T-helper 17 cell (primary cell): ENCODE results near the gene STOML1. TPM values are rescaled to one million over a fixed set of nuclear protein-coding genes. Genes with fewer than 3 reads are reported as not detected.
"Not testable (repeated sequence)": the region's sequence is repeated elsewhere in the genome, so short reads cannot be mapped to it uniquely, and the experiment has no call there.

Experiments used
- ATAC-seq: fragments of 150-1000 bp; cut with Tn5 transposase; 2 replicates; pipeline ENCODE4 v1.10.0; 2021; ENCODE audit warnings: mild to moderate bottlenecking, moderate library complexity
- DNase-seq, 3 donors: peaks; one replicate each; pipeline versions ENCODE4 v3.0.0 to v3.0.0-alpha.2; 2020 to 2021
- H3K9me3 ChIP-seq: one replicate; pipeline ENCODE4 v1.7.0; 2013; ENCODE audit warnings: low read length, mild to moderate bottlenecking; ENCODE audit not compliant: control insufficient read depth, poor library complexity, severe bottlenecking
- H3K27ac Mint-ChIP-seq: one replicate; pipeline ENCODE4 v1.8.0; 2022; ENCODE audit warnings: mild to moderate bottlenecking, moderate library complexity, mixed read lengths
- H3K27me3 Mint-ChIP-seq: one replicate; pipeline ENCODE4 v1.8.0; 2022; ENCODE audit warnings: mixed read lengths
- H3K36me3 Mint-ChIP-seq: one replicate; pipeline ENCODE4 v1.8.0; 2022; ENCODE audit warnings: low read depth, mixed read lengths
- H3K4me1 Mint-ChIP-seq: one replicate; pipeline ENCODE4 v1.8.0; 2022; ENCODE audit warnings: mild to moderate bottlenecking, mixed read lengths
- H3K4me3 Mint-ChIP-seq: one replicate; pipeline ENCODE4 v1.8.0; 2022; ENCODE audit warnings: mild to moderate bottlenecking, moderate library complexity, mixed read lengths
- total RNA-seq, 4 donors: library from RNA in 2 of 4; stranded (reverse) in 2 of 4; gene quantifications; one replicate each; pipeline ENCODE4 v1.2.3 and lab custom pipeline; 2022 to 2026

The STOML1 gene
- total RNA-seq, 2 donors from 2014 or later: 3.7 to 5.6 TPM

DNA sequence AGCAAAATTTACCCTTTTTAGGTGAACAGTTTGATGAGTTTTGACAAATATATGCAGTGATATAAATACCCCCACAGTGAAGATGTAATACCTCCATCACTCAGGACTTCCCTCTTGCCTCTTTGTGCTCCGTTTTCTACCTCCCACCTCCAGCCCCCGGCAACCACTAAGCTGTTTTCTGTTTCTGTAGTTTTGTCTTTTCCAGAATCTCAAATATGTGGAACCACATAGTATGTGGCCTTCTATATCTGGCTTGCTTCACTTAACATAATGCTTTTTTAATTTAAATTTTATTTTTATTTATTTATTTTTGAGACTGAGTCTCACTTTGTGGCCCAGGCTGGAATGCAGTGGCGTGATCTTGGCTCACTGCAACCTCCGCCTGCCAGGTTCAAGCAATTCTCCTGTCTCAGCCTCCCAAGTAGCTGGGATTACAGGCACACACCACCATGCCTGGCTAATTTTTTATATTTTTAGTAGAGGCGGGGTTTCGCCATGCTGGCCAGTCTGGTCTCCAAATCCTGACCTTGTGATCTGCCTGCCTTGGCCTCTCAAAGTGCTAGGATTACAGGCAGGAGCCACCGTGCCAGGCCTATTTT lies 31.5 kb downstream of the STOML1 start:
- Mint-ChIP-seq H3K4me3 (peak overlapping the region; percentile 39), H3K4me1 (peaks cover 29% of the 10 kb centered on the region), H3K27ac (peak overlapping the region; percentile 79)
- not testable (repeated sequence) for ATAC-seq, DNase-seq, H3K9me3 ChIP-seq, H3K36me3 Mint-ChIP-seq, H3K27me3 Mint-ChIP-seq

DNA sequence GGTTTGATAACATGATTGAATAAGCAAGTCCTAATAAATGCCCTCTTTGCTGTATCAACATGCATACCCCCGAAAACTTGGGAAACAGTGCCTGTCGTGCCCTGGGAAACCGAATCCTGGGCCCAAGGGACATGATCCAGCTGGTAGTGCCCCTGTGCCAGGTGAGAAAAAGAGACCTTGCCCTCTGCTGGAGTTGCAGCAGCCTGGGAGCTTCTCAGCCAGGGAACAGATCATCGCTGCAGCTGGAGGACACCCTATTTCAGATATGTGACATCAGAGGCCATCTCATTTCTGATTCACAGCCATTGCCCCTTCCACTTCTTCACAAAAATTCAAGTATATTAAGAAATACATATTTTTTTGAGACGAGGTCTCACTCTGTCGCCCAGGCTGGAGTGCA lies 32.3 kb downstream of the STOML1 start:
- Mint-ChIP-seq H3K27ac (peak overlapping the region; percentile 79), H3K4me3 (no peak overlapping the region), H3K27me3 (no peaks in the 10 kb centered on the region), H3K36me3 (no peaks in the 10 kb centered on the region), H3K4me1 (peaks cover 22% of the 10 kb centered on the region)
- ATAC-seq (no peak), DNase-seq (no peak)
- H3K9me3 ChIP-seq: no peaks in the 10 kb centered on the region

DNA sequence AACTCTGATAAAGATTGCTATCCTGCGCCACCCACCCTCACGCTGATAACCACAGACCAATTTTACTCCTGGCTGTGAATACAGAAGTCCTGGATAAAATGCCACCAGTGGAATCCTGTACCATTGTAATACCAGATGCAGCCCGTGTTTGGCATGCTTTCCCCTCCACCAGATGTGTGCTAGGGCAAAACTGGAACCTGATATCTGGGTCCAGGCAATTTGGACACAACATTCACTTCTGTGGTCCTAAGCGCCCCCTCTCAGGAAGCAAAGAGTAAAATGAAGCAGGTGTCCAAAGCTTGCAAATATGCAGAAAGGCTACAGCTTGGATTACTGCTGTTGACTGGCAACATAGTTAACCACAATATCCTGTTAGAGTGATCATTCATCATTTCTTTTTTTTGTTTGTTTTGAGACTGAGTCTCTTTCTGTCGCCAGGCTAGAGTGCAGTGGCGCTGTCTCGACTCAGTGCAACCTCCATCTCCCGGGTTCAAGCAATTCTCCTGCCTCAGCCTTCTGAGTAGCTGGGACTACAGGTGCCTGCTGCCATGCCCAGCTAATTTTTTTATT lies 33.0 kb downstream of the STOML1 start:
- H3K9me3 ChIP-seq: no peaks in the 10 kb centered on the region
- Mint-ChIP-seq H3K27me3 (no peaks in the 10 kb centered on the region), H3K36me3 (no peaks in the 10 kb centered on the region), H3K4me1 (peaks cover 20% of the 10 kb centered on the region), H3K4me3 (no peak overlapping the region), H3K27ac (peak overlapping the region; percentile 79)
- DNase-seq: no peak
- peak; percentile 96 for ATAC-seq

DNA sequence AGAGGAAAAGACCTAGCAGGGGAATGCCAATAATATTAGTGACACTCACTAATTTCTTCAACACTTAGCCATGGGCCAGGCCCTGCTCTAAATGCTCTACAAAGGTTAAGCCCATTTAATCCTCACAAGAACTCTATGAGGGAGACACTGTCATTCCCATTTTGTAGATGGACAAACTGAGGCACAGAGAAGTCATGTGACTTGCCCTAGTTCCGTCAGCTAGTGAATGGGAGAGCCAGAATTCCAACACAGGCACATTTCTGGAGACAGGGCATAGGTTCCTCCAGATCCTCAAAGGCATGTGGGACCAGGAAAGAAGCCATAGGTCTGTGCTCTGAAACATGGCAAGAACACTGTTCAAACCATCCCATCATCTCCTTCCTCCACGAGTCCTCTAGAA lies 34.3 kb downstream of the STOML1 start:
- H3K4me1 Mint-ChIP-seq: peaks cover 20% of the 10 kb centered on the region
- peak overlapping the region; percentile 80 for H3K27ac Mint-ChIP-seq
- H3K36me3 Mint-ChIP-seq: no peaks in the 10 kb centered on the region
- no peak for DNase-seq
- H3K9me3 ChIP-seq: no peaks in the 10 kb centered on the region
- no peaks in the 10 kb centered on the region for H3K27me3 Mint-ChIP-seq
- no peak for ATAC-seq
- H3K4me3 Mint-ChIP-seq: no peak overlapping the region

DNA sequence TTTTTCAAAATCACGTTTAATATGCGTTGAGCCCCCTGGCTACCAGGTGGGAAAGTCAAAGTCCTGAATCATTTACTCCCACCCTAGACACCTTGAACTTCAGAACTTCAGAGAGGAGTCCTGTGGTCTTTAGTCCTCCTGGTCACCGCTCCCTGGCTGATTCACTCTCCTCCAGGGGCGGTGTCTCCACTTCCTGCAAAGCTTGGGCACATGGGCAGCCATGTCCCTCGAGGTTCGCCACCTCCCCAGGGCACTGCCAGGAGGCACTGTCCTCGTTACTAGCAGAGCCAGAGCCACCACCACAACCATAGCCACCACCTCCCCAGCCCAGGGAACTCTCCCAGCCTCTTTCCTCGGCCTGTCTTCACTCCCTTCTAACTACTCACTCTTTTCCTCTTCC lies 34.8 kb downstream of the STOML1 start:
- no peaks in the 10 kb centered on the region for H3K27me3 Mint-ChIP-seq
- no peaks in the 10 kb centered on the region for H3K36me3 Mint-ChIP-seq
- H3K4me1 Mint-ChIP-seq: peaks cover 20% of the 10 kb centered on the region
- H3K4me3 Mint-ChIP-seq: no peak overlapping the region
- DNase-seq (no peak), ATAC-seq (no peak)
- H3K9me3 ChIP-seq: no peaks in the 10 kb centered on the region
- H3K27ac Mint-ChIP-seq: peak overlapping the region; percentile 80

DNA sequence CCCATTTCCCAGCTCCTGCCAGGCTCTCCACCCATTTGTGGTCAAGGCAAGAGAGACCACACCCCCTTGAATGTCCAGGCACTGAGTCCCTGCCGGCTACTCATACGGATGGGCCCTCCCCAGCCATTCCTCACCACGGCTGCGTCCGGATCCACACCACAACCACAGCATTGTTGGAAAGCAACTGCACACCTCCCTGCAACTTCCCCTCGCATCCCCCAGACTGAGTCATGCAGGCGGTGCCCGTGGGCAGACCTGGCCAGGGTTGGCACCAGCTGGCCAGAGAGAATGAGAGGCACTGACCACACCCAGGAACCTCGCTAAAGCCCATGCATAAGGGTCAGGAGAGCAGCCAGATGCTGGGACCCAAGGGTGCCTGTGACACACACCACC lies 35.4 kb downstream of the STOML1 start:
- peaks cover 20% of the 10 kb centered on the region for H3K4me1 Mint-ChIP-seq
- H3K27ac Mint-ChIP-seq: peak overlapping the region; percentile 80
- no peaks in the 10 kb centered on the region for H3K9me3 ChIP-seq
- H3K36me3 Mint-ChIP-seq: no peaks in the 10 kb centered on the region
- H3K27me3 Mint-ChIP-seq: no peaks in the 10 kb centered on the region
- DNase-seq (no peak), ATAC-seq (no peak)
- no peak overlapping the region for H3K4me3 Mint-ChIP-seq

DNA sequence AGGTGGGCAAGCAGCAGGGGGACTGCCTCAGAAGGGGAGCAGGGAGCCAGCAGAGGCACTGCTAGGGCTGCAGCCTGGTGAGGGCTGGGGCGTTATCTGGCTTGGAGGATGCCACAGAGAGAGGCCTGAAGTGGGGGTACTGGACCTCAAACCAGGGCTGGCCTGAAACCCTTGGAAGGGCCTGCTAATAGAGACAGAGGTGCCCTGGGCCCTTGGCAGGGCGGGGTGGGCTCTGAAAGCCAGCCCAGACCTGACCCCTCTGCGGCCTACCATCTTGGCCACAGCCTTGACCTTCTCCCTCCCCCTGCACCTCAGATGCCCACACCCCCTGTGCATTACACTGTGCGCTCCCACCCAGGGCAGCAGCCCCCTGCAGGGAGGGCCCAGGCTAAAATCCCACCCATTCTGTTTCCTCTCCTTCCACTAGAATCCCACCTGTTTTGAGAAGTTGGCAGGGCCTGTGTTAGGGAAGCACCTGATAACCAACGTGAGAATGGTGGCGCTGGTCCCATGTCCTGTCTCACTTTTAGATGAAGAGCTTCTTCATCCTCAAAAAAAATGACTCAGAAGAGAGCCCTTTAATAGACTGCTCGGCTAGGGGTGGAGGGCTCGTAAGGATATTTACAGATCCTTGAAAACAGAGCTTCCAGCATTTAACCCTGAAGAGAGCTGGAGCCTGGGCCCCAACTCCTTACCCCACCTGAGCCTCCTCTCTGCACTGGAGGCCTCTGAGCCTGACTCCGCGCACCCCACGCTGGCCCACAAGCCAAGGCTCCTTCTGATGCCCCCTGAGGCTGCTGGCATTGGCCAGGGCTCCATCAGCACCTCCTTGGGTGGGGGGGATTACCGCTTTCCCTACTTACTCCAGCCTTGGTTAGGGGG lies 36.0 kb downstream of the STOML1 start:
- no peaks in the 10 kb centered on the region for H3K9me3 ChIP-seq
- ATAC-seq (no peak), DNase-seq (no peak)
- Mint-ChIP-seq H3K4me1 (peaks cover 23% of the 10 kb centered on the region), H3K27ac (no peak overlapping the region), H3K4me3 (no peak overlapping the region), H3K27me3 (no peaks in the 10 kb centered on the region), H3K36me3 (no peaks in the 10 kb centered on the region)

DNA sequence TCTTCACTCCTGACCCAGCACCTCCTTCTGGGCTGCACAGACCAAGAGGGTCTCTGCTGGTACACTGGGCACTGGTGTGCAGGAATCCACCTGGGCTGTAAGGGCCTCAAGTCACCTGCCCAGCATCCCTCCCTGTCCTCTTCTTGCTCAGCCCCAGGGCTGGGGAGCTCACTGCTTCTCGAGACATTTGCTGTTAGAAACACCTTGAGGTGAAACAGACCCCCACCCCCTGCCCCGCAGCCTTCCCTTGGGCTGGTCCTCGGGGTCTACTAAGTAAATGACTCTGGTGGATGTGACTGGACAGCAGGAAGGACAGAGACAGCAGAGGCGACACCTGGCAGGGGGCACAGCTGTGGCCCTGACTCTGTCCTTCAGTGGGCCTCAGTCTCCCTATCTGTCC lies 36.8 kb downstream of the STOML1 start:
- DNase-seq: no peak
- H3K36me3 Mint-ChIP-seq: no peaks in the 10 kb centered on the region
- H3K4me1 Mint-ChIP-seq: peaks cover 27% of the 10 kb centered on the region
- no peak overlapping the region for H3K4me3 Mint-ChIP-seq
- no peaks in the 10 kb centered on the region for H3K9me3 ChIP-seq
- no peaks in the 10 kb centered on the region for H3K27me3 Mint-ChIP-seq
- no peak overlapping the region for H3K27ac Mint-ChIP-seq
- ATAC-seq: no peak

DNA sequence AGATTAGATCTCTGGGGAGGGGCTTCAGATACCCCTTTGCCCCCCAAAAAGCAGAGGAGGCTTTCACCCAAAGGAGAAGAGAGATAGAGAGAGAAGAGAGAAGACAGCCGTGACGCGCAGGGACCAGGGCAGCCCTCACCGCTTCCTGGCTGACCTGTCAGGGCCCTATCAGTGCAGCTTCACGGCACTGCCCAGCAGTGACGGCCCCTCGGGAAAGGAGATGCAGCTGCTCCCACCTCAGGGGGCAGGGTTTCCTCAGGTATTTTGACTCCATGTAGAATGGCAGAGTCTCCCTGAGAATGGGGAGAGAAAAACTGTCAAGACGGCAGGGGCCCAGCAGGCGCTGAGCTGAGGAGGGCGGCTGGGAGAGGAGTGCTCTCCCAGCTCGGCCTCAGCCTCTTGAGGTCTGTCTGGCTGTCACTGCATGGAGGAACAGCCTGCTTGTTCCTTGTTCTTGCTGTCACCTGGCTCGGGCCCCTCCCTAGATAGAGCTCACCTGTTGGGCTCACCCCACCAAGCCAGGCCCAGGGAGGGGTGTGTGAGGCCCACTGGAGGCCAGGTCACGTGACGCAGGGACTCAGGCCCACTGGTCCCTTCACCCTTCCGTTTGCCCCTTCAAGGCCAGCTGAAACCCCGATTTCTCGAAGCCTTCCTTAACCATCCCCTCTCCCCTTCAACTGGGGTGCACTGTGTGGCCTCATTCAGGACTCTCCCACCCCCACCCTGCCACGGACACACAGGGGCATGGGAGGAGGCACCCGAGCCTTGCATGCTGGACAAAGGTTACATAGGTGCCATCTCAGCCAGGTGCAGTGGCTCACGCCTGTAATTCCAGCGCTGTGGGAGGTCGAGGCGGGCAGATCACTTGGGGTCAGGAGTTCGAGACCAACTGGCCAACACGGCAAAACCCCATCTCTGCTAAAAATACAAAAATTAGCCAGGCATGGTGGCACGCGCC lies 37.6 kb downstream of the STOML1 start:
- H3K4me1 Mint-ChIP-seq: peaks cover 23% of the 10 kb centered on the region
- H3K27ac Mint-ChIP-seq: peak overlapping the region; percentile 82
- peak overlapping the region; percentile 43 for H3K4me3 Mint-ChIP-seq
- no peak for DNase-seq
- H3K9me3 ChIP-seq: no peaks in the 10 kb centered on the region
- H3K27me3 Mint-ChIP-seq: no peaks in the 10 kb centered on the region
- no peak for ATAC-seq
- H3K36me3 Mint-ChIP-seq: no peaks in the 10 kb centered on the region

DNA sequence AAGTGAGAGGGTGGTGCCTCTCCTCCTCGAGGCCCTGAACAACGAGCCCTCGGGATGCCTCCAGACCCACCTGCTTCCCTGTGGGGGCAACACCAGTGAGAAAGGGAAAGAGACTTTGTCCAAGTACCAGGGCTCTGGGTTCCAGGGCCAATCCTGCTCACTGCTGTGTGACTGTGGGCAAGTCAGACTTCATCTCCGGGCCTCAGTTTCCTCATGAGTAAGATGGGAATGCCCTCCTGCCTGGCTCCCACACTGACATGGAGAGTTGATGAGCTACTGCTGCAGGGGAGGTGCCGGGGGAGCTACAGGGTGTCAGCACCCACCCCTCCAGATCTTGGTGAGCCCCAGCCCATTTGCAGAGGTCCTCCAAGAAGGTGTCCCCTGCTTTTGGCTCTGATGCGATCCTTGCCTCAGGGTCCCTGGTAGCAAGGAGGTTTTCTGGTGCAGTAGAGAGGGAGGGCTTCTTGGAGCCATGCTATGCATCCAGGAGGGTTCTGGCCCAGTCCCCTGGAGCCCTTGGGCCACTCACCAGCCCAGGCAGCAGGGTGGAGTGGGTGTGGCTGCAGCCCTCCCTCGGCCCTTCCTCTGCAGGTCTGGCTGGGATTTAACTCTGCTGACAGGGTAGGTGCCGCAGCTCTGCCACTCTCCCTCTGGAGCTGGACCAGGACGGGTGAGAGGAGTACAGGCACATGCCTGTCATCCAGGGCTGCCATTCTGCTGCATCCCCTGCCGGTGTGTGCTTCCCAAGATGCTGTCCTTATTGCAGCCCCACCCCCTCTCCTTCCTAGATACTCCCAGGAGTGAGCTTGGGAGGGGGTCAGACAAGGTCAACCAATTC lies 39.0 kb downstream of the STOML1 start:
- DNase-seq: no peak
- no peak overlapping the region for H3K27ac Mint-ChIP-seq
- H3K9me3 ChIP-seq: no peaks in the 10 kb centered on the region
- peaks cover 15% of the 10 kb centered on the region for H3K4me1 Mint-ChIP-seq
- no peaks in the 10 kb centered on the region for H3K27me3 Mint-ChIP-seq
- no peaks in the 10 kb centered on the region for H3K36me3 Mint-ChIP-seq
- ATAC-seq: no peak
- H3K4me3 Mint-ChIP-seq: no peak overlapping the region

DNA sequence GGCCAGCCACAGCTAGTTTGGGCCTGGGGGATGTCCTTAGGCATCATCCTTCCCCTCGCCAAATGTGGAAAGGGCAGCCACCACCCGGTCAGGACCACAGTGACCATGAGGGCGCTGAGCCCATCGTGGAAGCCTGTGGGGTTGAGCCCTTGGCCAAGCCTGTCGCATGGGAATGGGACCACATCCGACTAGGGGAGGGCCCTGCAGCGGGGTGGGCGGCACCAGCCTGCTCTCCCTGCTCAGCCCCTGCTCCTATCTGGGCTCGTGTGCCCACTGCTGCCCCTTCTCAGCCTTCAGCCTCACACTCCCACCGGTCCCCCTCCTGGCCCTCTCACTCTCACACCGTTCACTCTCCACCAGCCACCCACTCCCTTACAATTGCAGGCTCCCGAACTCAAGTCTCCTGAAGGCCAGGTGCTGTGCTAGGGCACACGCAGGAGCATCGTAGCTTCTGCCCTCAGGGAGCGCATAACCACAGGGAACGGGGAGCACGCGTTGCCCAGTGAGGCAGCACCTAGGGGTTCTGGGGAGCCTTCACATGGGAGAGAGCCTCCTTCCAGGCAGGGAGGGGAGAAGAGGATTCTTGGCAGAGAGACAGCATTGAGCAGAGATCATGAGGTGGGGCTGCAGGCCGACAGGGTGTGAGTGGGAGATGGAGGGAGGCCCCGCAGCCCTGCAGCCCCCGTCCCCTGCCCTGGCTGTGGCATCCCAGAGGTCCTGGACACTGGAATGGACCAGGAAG lies 39.8 kb downstream of the STOML1 start:
- no peaks in the 10 kb centered on the region for H3K9me3 ChIP-seq
- H3K4me1 Mint-ChIP-seq: peaks cover 13% of the 10 kb centered on the region
- H3K4me3 Mint-ChIP-seq: no peak overlapping the region
- DNase-seq: no peak
- H3K27me3 Mint-ChIP-seq: no peaks in the 10 kb centered on the region
- ATAC-seq: no peak
- H3K36me3 Mint-ChIP-seq: peaks cover 2% of the 10 kb centered on the region
- no peak overlapping the region for H3K27ac Mint-ChIP-seq

DNA sequence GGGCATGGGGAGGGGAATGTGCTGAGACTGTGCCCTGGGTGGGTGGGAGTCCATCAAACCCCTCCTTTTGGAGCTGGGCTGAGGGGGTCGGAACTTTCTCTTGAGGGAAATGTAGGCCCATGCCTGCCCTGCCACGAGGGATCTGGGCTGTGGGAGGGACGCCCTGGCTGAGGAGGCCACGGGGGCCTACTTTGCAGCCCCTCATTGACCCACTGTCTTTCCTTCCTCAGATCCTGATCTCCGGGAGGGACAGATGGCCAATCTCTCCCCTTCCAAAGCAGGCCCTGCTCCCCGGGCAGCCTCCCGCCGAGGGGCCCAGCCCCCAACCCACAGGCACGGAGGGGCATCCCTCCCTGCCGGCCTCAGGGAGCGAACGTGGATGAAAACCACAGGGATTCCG lies 40.5 kb downstream of the STOML1 start:
- no peak for ATAC-seq
- H3K36me3 Mint-ChIP-seq: peaks cover 2% of the 10 kb centered on the region
- peak overlapping the region; percentile 60 for H3K27ac Mint-ChIP-seq
- no peak overlapping the region for H3K4me3 Mint-ChIP-seq
- DNase-seq: no peak
- H3K9me3 ChIP-seq: no peaks in the 10 kb centered on the region
- peaks cover 10% of the 10 kb centered on the region for H3K4me1 Mint-ChIP-seq
- H3K27me3 Mint-ChIP-seq: no peaks in the 10 kb centered on the region
